BJ (cell line): ENCODE data around the gene NIBAN1. TPM values are rescaled to one million over a fixed set of nuclear protein-coding genes. Genes with fewer than 3 reads are reported as not detected.
"Not testable (repeated sequence)": the region's sequence is repeated elsewhere in the genome, so short reads cannot be mapped to it uniquely, and the experiment has no call there.

ENCODE experiments used
- CTCF ChIA-PET: fragments of 350-600 bp; formaldehyde crosslinking; extraction: SDS; loops from one replicate; lab custom pipeline; 2021; ENCODE audit warnings: antibody characterized with exemption, inconsistent platforms; lab: Yijun Ruan, JAX
- POLR2A ChIA-PET: fragments of 300-600 bp; sonication (Branson Sonifier 250); formaldehyde crosslinking; extraction: SDS; loops from one replicate; lab custom pipeline; 2021; ENCODE audit warnings: antibody characterized with exemption; lab: Charles Lee
- DNase-seq: peaks from one replicate; pipeline ENCODE4 v3.0.0-alpha.2; 2011; ENCODE audit warnings: low read depth
- H3K27me3 ChIP-seq: 2 replicates; pipeline ENCODE4 v1.6.0; 2011; ENCODE audit warnings: low read length; ENCODE audit not compliant: control insufficient read depth, insufficient read depth
- H3K36me3 ChIP-seq: 2 replicates; pipeline ENCODE4 v1.5.1; 2011; ENCODE audit warnings: low read length; ENCODE audit not compliant: control insufficient read depth, insufficient read depth
- H3K4me3 ChIP-seq: 2 replicates; pipeline ENCODE4 v1.5.1; 2011; ENCODE audit warnings: low read depth, mild to moderate bottlenecking, control low read depth, low read length
- polyA plus RNA-seq: library from polyadenylated mRNA; depleted of rRNA; stranded (reverse); fragments of >200 nt; gene quantifications from 2 replicates; pipeline ENCODE4 v1.2.3, GENCODE V29; 2011
- TF ChIP-seq, protein P1 (sequence below): IDR thresholded peaks from 2 replicates; pipeline ENCODE4 v1.5.1; 2011; ENCODE audit warnings: low read depth, mild to moderate bottlenecking, control low read depth, inconsistent platforms, low read length, moderate library complexity; ENCODE audit not compliant: insufficient read depth

Gene NIBAN1
- polyA plus RNA-seq, 1 experiment = 28.2 TPM

DNA sequence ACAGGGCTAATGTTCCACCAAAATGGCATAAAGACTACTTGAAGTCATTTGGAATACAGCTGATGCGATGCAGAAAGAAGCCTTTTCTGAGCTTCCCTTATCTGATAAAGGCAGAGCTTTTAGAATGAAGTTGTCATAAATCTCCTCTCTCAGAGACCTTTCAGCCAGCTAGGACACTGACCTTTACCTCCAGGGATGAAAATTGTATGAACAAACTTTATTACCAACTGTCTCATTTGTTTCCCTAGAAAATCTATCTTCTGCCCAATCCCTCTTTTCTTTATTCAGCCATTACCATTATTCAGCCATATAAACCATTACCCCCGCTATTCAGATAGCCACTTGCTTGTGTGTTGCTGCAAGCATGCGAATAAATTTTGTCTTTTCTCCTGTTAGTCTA, 41.3 kb upstream of the NIBAN1 start:
- CTCF ChIA-PET = no interaction called here
- Histone ChIP-seq H3K36me3 (no peaks in the 10 kb centered on the region), H3K4me3 (no peak overlapping the region), H3K27me3 (no peaks in the 10 kb centered on the region)
- no peak for DNase-seq
- POLR2A ChIA-PET = no interaction called here
- TF ChIP-seq, protein P1, sequence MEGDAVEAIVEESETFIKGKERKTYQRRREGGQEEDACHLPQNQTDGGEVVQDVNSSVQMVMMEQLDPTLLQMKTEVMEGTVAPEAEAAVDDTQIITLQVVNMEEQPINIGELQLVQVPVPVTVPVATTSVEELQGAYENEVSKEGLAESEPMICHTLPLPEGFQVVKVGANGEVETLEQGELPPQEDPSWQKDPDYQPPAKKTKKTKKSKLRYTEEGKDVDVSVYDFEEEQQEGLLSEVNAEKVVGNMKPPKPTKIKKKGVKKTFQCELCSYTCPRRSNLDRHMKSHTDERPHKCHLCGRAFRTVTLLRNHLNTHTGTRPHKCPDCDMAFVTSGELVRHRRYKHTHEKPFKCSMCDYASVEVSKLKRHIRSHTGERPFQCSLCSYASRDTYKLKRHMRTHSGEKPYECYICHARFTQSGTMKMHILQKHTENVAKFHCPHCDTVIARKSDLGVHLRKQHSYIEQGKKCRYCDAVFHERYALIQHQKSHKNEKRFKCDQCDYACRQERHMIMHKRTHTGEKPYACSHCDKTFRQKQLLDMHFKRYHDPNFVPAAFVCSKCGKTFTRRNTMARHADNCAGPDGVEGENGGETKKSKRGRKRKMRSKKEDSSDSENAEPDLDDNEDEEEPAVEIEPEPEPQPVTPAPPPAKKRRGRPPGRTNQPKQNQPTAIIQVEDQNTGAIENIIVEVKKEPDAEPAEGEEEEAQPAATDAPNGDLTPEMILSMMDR = no peak

DNA sequence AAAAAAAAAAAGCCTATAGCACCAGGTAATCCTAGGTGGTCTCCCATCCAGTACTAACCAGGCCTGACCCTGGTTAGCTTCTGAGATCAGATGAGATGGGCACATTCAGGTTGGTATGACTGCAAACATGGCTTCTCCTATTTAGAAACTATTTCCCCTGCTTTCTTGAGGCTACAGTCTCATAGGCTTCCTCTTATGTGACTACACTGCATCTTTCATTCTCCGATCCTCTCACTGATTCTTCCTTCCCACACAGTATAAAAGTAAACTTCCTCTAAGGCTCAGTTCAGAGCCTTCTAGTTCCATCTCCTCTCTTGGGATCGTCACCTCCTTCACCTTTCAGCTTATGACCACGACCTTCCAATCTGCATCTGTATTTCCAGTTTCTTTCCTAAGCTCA, 40.6 kb upstream of the NIBAN1 start:
- no peak for DNase-seq
- no peaks in the 10 kb centered on the region for H3K36me3 ChIP-seq
- POLR2A ChIA-PET = no interaction called here
- TF ChIP-seq, protein P1 = no peak
- H3K27me3 ChIP-seq = no peaks in the 10 kb centered on the region
- CTCF ChIA-PET = no interaction called here
- no peak overlapping the region for H3K4me3 ChIP-seq

DNA sequence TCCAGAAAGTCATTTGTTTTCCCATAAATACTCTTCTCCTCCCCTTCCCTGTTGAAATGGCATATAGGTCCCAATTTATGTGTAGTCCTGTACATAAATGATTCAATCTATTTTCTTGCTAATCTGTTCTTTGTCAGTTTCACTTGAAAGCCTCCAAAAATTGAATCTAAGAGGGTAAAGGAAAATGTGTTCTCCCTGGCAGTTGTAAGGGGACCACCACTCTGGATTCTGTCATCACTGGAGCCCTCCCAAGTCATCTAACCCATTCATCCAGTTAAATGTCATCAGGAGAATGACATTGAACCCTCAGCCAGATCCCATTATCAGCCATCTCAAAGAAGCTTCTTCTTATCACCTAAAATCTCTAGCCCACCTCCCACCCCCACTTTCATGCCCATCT, 36.1 kb upstream of the NIBAN1 start:
- Histone ChIP-seq H3K4me3 (no peak overlapping the region), H3K27me3 (peaks cover 1% of the 10 kb centered on the region; the same call in 1 of the 2 replicates), H3K36me3 (no peaks in the 10 kb centered on the region)
- CTCF ChIA-PET = no interaction called here
- TF ChIP-seq, protein P1 = no peak
- POLR2A ChIA-PET = no interaction called here
- DNase-seq = no peak

DNA sequence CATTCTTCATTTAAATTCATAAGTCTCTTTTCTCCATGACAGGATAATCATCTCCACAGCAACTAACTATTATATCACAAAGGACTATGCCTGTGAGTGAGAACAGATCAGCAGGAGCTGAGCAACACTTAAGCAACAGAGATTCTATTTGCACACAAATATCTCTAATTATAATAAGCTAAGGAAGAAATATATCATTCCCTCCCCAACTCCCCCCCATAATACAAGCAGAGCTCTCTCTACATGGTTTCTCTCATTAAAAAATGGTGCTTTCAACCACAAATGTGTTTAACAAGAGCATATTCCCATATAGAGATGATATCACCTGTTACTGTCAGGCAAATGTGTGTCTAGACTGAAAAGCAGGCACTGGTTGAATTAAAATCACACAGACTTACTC, 34.5 kb upstream of the NIBAN1 start:
- ChIA-PET CTCF (interaction anchor here (1.2 kb wide), 1 partner anchor 16 kb away, joined by 3 read pairs; no protein-coding TSS in a partner anchor), POLR2A (interaction anchor here (0.5 kb wide), 1 partner anchor 181 kb away, joined by 3 read pairs; no protein-coding TSS in a partner anchor)
- Histone ChIP-seq H3K36me3 (no peaks in the 10 kb centered on the region), H3K27me3 (peaks cover 1% of the 10 kb centered on the region; the same call in 1 of the 2 replicates), H3K4me3 (no peak overlapping the region)
- DNase-seq = no peak
- TF ChIP-seq, protein P1 = no peak

DNA sequence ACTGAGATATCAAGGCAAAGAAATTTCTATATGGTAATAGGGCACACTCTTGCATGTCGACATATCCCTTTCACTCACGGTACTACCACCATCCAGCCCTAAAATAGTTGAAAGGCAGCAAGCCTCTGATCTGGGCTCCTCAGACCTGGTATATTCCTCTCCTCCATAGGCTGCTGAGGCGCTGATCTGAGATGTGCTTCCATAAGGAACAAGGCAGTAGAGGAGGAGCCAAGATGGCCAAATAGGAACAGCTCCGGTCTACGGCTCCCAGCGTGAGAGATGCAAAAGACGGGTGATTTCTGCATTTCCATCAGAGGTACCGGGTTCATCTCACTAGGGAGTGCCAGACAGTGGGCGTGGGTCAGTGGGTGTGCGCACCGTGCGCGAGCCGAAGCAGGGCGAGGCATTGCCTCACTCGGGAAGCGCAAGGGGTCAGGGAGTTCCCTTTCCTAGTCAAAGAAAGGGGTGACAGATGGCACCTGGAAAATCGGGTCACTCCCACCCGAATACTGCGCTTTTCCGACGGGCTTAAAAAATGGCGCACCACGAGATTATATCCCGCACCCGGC, 27.1 kb upstream of the NIBAN1 start:
- H3K4me3 ChIP-seq, H3K27me3 ChIP-seq, DNase-seq, POLR2A ChIA-PET, H3K36me3 ChIP-seq: not testable (repeated sequence)
- CTCF ChIA-PET = interaction anchor here (0.6 kb wide), 1 partner anchor 190 kb away, joined by 3 read pairs; no protein-coding TSS in a partner anchor

DNA sequence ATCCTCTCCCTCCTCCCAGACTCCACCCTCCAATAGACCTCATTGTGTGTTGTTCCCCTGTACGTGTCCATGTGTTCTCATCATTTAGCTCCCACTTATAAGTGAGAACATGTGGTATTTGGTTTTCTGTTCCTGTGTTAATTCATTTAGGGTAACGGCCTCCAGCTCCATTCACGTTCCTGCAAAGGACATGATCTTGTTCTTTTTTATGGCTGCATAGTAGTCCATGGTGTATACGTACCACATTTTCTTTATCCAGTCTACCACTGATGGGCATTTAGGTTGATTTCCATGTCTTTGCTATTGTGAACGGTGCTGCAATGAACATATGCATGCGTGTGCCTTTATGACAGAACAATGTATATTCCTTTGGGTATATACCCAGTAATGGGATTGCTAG, 25.7 kb upstream of the NIBAN1 start:
- CTCF ChIA-PET, H3K4me3 ChIP-seq, H3K36me3 ChIP-seq, H3K27me3 ChIP-seq, POLR2A ChIA-PET, DNase-seq: not testable (repeated sequence)
